Measurements from ENCODE around the gene DDX11.

The DDX11 gene

GRCh38 chr12:31034372-31034771 is 39.3 kb upstream of the DDX11 start:
- ChIA-PET POLR2A (no interaction called here), CTCF (no interaction called here)
- Histone ChIP-seq H3K36me3 (ENCODE audit: control insufficient read depth in 2 of 2, insufficient read depth in 1 of 2, low read length in 2 of 2) (no peaks in the 10 kb centered on the region), H3K4me3 (ENCODE audit: low read depth, low read length) (no peak overlapping the region), H3K27ac (ENCODE audit: extremely low read depth, low read depth, low read length) (no peak overlapping the region), H3K9me3 (ENCODE audit: control insufficient read depth, insufficient read depth, low read depth, low read length) (no peaks in the 10 kb centered on the region), H3K4me1 (ENCODE audit: control insufficient read depth, insufficient read depth, low read length) (peaks cover 7% of the 10 kb centered on the region)
- no peak for TF ChIP-seq ZNF830 (tag by site-specific recombination; IDR thresholded peaks at IDR 0.05; ENCODE audit: low read depth)
- TF ChIP-seq, protein P1, sequence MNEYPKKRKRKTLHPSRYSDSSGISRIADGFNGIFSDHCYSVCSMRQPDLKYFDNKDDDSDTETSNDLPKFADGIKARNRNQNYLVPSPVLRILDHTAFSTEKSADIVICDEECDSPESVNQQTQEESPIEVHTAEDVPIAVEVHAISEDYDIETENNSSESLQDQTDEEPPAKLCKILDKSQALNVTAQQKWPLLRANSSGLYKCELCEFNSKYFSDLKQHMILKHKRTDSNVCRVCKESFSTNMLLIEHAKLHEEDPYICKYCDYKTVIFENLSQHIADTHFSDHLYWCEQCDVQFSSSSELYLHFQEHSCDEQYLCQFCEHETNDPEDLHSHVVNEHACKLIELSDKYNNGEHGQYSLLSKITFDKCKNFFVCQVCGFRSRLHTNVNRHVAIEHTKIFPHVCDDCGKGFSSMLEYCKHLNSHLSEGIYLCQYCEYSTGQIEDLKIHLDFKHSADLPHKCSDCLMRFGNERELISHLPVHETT (tag by site-specific recombination; IDR thresholded peaks at IDR 0.05) = no peak
- TF ChIP-seq ZNF704 (tag by site-specific recombination; IDR thresholded peaks at IDR 0.05) = no peak
- TF ChIP-seq ZNF792 (tag by site-specific recombination; IDR thresholded peaks at IDR 0.05) = no peak
- TF ChIP-seq, protein P2, sequence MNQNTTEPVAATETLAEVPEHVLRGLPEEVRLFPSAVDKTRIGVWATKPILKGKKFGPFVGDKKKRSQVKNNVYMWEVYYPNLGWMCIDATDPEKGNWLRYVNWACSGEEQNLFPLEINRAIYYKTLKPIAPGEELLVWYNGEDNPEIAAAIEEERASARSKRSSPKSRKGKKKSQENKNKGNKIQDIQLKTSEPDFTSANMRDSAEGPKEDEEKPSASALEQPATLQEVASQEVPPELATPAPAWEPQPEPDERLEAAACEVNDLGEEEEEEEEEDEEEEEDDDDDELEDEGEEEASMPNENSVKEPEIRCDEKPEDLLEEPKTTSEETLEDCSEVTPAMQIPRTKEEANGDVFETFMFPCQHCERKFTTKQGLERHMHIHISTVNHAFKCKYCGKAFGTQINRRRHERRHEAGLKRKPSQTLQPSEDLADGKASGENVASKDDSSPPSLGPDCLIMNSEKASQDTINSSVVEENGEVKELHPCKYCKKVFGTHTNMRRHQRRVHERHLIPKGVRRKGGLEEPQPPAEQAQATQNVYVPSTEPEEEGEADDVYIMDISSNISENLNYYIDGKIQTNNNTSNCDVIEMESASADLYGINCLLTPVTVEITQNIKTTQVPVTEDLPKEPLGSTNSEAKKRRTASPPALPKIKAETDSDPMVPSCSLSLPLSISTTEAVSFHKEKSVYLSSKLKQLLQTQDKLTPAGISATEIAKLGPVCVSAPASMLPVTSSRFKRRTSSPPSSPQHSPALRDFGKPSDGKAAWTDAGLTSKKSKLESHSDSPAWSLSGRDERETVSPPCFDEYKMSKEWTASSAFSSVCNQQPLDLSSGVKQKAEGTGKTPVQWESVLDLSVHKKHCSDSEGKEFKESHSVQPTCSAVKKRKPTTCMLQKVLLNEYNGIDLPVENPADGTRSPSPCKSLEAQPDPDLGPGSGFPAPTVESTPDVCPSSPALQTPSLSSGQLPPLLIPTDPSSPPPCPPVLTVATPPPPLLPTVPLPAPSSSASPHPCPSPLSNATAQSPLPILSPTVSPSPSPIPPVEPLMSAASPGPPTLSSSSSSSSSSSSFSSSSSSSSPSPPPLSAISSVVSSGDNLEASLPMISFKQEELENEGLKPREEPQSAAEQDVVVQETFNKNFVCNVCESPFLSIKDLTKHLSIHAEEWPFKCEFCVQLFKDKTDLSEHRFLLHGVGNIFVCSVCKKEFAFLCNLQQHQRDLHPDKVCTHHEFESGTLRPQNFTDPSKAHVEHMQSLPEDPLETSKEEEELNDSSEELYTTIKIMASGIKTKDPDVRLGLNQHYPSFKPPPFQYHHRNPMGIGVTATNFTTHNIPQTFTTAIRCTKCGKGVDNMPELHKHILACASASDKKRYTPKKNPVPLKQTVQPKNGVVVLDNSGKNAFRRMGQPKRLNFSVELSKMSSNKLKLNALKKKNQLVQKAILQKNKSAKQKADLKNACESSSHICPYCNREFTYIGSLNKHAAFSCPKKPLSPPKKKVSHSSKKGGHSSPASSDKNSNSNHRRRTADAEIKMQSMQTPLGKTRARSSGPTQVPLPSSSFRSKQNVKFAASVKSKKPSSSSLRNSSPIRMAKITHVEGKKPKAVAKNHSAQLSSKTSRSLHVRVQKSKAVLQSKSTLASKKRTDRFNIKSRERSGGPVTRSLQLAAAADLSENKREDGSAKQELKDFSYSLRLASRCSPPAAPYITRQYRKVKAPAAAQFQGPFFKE (tag by site-specific recombination; IDR thresholded peaks at IDR 0.05; ENCODE audit: borderline replicate concordance) = no peak
- TF ChIP-seq ZBTB49 (tag by site-specific recombination; IDR thresholded peaks at IDR 0.05; ENCODE audit: low read depth) = no peak
- no peak for TF ChIP-seq ZNF335 (tag by site-specific recombination; conservative IDR thresholded peaks at IDR 0.05)
- no peak for TF ChIP-seq ZNF76 (tag by site-specific recombination; IDR thresholded peaks at IDR 0.05; ENCODE audit: borderline replicate concordance, low read depth)

DNA sequence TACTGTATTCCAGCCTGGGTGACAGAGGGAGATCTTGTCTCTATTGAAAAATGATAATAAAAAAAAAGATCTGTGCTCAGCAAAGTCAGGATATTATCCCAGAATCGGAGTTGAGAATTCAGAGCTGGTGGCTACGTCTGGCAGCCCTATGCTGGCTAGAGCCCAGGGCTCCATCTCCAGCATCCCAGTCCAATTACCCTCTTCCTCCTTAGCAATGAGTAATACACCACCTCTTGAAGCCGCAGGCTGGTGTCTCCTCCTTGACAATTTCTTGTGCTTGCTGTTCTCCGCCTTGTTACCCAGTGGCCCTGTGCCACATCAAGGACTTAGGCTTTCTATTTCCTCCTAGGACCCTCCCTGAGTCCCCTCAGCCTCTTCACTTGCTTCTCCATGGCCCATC is 38.4 kb upstream of the DDX11 start:
- CTCF ChIA-PET = no interaction called here
- peaks cover 7% of the 10 kb centered on the region for H3K4me1 ChIP-seq (ENCODE audit: control insufficient read depth, insufficient read depth, low read length)
- no peak overlapping the region for H3K4me3 ChIP-seq (ENCODE audit: low read depth, low read length)
- H3K27ac ChIP-seq (ENCODE audit: extremely low read depth, low read depth, low read length) = no peak overlapping the region
- TF ChIP-seq ZFP69B (tag by site-specific recombination; IDR thresholded peaks at IDR 0.05) (no peak), HOXD13 (CRISPR knock-in tag; IDR thresholded peaks at IDR 0.05; ENCODE audit: borderline replicate concordance) (no peak), ZNF600 (tag by site-specific recombination; IDR thresholded peaks at IDR 0.05) (no peak), OSR2 (tag by site-specific recombination; IDR thresholded peaks at IDR 0.05) (no peak), ZNF140 (tag by site-specific recombination; IDR thresholded peaks at IDR 0.05) (no peak), KLF16 (tag by site-specific recombination; IDR thresholded peaks at IDR 0.05) (no peak), ZXDB (tag by site-specific recombination; IDR thresholded peaks at IDR 0.05) (no peak)
- POLR2A ChIA-PET = no interaction called here
- H3K9me3 ChIP-seq (ENCODE audit: control insufficient read depth, insufficient read depth, low read depth, low read length) = no peaks in the 10 kb centered on the region
- H3K36me3 ChIP-seq (ENCODE audit: control insufficient read depth in 2 of 2, insufficient read depth in 1 of 2, low read length in 2 of 2) = no peaks in the 10 kb centered on the region

Data from HEK293 (cell line).